HG03571 (cell line): ENCODE measurements around the gene AUH.

Experiments used
- ATAC-seq: cut with Tn5 transposase; IDR thresholded peaks from one replicate; pipeline ENCODE4 v1.9.1; 2021; ENCODE audit not compliant: unreplicated experiment

Gene AUH

DNA sequence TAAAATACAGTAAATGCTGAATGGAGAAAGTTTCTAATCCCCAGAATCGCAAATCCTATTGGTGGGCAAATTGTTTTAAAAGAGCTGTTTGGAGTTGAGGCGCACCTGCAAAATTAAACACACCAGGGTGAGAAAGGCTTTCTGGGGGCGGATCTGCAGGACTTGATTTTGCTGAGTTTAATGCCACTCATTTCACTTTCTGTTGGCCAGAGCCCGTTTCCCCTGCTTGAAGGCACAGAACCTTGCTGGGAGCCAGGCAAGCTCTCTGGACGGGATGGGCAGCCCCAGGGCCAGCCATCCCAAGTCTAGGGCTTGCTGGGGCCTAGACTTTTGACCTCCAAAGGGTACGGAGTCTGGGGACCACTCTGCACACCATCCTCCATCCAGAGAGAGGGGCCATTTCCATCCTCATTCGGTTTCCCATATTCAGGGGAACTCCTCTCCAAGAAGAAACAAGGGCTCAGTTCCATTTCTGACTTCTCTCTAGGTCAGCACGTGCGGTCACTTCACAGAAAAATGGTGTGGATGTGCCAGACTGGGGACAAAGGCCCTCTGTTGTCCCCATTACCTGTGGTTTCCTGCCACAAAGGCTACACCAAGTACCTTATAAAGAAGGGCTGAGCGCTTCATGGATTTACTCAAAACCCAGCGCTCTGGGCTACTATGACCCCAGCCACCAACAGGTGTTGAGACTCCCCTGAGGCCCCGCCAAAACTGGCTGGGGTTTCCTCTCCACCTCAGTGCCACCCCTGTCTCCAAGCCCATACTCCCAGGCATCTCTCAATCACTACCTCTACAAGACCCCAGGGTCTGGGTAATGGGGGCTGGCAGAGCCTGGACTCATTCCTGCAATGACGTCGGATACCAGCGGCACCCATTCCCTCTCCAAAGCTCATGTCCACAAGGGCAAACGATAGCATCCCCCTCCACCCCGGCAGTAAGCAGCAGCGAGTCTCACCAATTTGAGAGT lies 170.0 kb downstream of the AUH start:
- no peak for ATAC-seq

DNA sequence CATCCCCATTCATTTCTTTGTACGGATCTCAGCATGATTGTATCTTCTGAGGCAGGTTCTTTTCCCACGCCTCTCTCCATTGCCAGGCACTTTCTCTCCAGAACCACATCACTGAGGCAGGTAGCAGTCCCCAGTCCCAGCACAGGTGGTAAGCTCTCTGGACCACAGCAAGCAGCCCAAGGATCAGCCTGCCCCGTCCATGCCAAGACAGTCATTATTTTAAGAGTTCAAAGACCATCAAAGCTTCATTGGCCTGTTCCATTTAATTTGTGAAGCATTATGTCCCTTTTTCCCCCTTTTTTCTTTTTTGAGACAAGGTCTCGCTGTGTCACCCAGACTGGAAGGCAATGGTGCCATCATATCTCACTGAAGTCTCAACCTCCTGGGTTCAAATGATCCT lies 171.7 kb downstream of the AUH start:
- no peak for ATAC-seq

DNA sequence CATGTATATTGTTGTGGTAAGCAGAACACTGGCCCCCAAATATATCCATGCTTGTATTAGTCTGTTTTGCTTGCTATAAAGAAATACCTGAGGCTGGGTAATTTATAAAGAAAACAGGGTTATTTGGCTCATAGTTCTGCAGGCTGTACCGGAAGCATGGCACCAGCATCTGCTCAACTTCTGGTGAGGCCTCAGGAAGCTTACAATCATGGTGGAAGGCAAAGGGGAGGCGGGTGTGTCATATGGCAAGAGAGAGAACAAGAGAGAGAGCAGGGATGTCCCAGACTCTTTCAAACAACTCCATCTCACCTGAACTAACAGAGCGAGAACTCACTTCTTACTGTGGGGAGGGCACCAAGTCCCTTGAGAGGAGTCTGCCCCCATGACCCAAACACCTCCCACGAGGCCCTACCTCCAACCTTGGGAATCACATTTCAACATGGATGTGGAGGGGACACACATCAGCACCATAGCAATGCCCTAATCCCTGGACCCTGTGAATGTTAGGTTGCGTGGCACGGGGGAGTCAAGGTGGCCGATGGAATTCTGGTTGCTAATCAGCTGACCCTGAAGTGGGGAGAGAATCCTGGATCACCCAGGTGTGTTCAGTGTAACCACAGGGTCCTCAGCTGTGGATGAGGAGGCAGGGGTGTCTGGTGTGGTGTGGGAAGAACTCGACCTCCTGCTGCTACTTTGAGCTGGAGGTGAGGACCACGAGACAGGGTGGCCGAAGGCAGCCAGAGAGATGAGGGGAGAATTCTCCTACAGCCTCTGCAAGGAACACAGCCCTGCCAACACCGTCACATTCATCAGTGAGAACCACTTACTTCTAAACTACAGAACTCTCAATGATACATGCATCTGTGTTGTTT lies 172.8 kb downstream of the AUH start:
- ATAC-seq: no peak

DNA sequence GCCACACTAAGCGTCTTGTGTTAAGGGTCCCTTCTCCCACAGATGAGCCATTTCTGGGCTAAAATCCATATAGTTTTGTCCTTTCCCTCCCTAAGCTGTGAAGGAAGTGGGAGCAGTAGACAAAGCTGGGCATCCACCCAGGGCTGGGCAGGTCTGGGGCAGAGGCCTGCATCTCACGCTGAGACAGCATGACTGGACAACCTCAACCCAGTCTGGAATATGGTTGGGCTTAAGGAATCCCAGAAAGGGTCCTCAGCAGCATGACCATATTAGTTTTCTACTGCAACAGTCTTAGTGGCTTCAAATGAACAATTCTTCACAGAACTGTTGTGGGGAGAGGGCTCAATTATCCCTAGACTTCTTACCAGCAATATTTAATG lies 173.8 kb downstream of the AUH start:
- no peak for ATAC-seq

DNA sequence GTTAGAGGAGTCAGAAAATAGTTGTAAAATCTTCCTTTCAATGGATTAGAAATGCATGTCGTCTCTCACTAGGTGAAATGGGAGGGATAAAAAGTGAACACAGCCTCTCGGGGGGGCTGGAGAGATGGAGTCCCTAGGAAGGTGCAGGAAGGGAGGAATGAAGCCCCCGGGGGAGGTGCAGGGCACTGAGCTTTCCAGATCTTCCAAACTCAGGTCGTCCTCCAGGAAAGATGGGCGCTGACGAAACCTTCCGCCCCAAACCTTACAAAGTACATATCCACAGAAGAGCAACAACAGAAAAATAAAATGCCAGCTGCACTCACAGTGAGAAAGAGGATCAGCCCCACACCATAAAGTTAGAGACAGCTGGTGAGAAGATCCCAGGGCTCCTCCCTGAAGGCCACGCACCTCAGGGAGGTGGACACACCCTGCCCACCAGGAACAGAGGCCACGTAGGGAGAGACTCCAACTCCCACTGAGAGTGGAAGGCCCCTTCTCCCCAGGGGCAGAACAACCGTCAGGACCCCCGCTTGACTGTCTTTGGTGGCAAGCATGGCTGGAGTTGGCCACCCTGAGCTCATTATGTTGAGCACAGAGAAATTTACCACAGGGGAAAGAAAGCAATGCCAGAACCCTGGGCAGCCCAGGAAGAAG lies 174.3 kb downstream of the AUH start:
- no peak for ATAC-seq

DNA sequence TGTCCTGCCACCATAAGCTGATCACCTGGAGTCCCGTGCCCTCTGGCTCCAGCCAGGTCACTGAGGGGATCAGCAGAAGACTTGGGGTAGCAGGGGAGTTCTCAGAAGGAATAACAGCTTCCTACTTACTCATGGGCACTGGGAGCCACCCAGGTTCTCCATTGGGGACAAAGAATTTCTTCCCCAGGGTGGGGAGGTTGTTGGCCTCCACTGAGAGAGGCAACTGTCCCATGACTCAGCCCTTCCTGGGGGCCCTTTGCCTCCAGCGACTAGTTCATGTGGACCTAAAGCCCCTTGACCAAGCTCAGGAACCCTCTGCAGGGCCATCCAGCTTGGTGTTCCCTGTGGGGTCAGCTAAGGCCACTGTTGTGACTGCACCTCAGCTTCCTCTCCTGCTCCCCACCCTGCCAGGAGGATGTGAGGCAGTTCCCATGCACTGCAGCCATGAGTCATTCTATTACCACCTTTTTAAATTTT lies 175.0 kb downstream of the AUH start:
- ATAC-seq: no peak

DNA sequence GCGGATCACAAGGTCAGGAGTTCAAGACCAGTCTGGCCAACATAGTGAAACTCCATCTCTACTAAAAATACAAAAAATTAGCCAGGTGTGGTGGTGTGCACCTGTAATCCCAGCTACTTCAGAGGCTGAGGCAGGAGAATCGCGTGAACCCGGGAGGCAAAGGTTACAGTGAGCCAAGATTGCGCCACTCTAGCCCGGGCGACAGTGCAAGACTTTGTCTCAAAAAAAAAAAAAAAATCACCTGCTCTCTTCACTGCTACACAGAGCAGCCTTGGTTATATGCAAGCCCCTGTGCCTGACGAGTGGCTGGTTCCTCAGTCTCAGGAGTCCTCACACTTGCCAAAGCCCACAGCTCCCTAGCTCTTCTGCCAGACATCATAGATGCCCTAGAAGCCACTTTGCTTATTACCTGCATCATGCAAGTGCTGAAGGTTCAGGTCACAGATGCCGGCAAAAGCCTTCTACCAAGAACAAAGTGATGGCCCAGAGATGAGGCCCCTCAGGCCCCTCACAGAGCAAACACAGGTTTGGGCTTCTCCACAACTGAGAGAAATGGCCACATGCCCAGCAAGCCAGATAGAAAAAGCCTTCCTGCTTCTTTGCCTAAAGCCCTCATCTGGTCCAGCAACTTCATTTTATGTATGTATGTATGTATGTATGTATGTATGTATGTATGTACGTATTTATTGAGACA lies 176.4 kb downstream of the AUH start:
- ATAC-seq: no peak

DNA sequence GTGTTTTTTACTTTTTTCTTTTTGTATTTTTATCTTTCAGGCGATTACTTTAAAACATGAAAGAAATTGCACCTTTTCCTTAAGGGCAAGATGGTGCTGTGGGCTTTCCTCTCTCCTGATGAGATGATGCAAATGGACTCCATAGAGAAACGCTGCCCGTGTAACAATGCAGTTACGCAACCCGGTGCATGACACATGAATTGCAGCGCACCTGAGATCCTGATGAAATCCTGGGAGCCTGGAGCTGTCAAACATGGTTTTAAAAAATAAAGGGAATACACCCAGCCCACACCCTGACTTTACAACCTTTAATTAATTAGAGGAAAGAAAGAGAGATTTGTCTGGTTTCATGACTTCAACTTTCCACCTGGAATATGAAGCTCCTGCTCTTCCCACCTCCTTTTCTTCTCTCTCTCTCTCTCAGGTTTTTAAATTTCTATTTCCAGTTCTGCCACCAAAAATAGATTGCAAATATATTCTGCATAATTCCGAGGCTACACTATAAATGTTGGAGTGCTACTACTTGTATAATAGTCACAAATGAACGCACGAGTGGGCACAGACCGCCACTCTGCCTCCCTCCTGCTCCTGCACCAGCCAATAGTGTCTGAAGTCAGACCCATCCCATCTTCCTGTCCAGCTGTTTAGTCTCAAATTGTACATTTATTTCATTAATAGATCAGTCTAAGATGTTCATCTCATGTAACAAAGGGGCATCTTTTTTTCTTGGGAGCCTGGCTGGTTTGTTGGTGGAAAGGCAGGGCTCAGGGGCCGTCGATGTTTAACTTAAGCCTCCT lies 179.1 kb downstream of the AUH start:
- ATAC-seq: no peak

DNA sequence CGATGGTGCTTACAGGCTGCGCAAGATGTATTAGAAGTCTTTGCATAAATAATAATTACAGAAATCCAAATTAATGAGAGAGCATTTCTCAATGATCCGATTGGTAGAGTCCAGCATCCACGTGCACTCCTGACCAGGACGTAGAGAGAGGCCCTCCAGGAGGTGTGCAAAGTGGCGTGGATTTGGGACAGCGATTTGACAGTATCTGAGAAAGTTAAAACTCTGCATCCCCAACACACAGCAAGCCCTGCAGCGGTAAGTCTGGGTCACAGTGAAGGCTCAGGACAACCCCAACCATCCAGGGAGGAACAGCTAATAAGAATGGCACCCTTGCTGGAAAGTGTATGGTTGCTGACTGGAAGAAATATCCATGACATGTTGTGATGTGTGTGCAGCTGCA lies 180.2 kb downstream of the AUH start:
- no peak for ATAC-seq

DNA sequence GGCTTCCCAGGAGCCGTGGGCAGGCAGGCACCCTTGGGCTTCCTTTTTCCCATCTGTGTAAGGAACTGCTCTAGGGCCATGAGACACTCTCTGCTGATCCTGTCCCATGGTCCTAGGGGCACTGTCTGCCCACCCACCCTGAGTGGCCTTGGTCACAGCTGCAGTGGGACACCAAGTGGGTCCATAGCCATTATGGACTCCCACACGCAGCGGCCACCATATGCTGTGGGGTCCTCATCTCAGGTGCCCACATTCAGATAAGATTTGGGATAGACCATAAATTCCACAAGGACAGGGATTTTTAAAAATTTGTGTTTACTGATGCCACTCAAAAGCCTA lies 180.8 kb downstream of the AUH start:
- ATAC-seq: no peak

DNA sequence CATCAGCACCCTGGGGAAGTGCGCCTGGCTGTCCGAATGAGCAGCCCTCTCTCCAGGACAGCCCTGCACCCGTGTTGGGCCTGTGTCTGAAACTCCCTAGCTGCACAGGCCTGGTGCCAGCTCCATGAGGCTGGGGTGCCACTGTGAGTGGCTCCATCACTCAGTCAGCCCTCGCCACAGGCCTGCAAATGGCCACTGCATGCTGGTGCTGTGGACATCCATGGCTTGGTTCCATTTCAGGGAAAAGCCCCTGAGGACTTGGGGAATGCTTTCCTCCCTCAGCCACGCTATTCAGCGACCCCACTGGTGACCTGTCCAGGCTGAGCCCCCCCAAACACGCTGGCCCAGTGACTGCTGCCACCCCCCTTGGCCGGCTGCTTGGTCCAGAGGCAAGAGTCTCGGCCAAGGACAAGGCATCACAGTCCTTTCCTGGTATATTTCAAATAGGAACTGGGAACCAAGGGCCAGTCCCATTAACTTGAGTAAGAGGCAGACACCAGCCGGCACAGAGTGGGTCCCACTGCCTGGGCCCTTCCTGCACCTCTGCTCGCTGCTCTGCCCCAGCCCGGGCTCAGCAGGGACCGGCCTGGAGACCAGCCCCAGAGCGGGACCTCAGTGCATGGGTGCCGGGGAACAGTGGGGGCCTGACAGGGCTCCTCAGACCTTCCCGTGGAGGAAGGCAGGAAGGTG lies 181.3 kb downstream of the AUH start:
- no peak for ATAC-seq

DNA sequence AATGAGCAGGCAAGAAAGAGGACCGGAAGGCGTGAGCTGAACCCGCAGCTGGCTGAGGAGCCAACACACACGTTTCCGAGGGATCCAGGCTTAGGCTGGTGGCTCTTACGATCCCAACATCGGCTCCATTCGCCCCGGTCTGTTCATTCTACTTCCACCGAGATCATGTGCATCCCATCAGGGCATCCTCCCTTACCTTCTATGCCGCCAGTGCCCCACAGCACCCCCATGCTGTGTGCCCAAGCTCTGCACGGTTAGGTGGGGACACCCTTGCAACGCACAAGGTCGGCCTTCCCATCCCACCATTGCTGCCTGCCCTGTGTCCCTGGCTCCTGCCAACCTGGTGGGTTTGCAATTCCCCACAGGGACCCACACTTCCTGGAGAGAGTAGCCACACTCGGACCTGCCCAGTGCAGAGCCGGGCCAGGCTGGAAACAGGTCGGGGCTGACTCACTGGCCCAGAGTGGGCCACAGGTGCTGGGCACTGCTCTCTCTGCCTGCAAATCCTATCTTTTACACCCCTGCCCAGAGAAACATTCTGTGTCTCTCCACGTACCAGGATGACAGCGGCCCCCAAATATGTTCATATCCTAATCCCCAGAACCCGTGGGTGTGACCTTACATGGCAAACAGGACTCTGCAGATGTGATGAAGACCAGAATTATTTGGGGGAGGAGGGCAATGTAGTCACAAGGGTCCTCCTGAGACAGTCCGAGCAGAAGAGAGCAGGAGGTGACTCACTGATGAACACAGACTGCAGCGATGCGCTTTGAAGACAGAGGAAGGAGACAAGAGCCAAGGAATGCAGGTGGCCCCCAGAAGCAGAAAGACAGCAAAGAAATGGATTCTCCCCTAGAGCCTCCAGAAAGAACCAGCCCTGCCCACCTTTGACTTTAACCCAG lies 182.2 kb downstream of the AUH start:
- ATAC-seq: no peak

DNA sequence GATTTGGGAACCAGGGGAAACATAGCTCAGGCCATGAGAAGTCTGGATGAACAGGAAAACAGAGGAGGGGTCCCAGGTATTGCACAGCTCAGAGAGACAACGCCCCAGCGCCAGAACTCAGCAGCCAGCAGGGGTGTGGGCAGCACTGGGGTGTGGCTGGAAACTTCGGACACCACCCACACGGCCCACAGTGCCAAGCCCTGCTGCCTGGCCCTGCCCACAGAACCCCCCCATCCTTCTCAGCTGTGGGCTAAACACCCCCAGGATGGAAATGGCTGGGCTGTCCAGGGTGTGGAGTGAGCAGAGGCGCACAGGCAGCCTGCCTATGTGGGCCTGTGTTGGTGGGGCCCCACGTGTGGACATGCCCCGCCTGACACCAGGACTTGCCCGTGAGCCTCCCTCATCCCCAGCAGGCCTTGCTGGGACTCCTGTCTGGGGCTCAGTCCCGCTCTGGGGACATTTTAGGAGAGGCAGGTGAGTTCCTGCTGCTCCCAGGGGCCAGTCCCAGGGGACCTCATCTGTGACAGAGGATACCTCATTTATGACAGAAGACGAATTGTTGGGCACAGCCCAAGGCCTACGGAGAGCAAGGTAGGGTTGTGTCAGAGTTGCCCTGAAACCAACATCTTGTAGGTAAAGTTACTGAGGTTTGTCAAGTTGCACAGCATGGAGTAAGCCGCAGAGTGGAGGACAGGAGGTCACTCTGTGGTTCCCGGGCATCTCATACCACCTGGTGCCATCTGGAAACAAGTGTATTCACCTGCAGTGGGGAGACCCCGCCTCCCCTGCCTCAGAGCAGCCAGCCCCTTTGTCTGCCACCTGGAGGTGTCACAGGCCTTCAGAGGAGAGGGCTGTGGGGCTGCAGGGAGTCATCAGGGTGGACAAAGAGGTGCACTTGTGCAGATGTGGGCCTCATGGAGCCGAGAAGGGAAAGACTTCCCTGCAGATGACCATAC lies 183.2 kb downstream of the AUH start:
- ATAC-seq: no peak

DNA sequence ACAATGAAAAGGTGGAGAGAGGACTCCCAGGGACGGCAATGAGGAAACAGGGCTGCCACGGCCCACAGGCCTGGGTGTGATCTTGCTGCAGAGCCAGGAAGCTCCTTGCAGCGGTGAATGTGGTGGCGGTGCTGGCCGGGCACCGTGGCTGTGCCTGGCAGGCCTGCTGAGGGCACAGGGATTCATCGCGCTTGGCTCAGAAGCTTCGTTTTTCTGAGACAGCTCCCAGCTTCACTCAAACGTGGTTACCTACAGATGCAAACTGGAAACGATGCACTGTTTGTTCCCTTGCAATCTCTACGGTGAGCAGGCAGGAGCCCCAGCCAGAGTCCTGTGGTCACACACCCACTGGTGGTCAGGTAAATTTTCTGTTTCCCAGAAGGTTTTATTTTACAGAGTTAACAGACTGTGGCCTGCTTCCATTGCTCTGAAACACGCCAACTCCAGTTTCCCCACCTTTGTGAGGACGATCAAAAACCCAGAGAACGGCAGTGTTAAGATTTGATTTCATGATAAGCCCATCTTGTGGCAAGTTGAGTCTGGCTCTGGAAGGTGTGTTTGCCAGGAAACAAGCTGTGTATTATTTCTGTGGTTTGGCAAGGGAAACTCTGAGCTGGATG lies 183.9 kb downstream of the AUH start:
- no peak for ATAC-seq

DNA sequence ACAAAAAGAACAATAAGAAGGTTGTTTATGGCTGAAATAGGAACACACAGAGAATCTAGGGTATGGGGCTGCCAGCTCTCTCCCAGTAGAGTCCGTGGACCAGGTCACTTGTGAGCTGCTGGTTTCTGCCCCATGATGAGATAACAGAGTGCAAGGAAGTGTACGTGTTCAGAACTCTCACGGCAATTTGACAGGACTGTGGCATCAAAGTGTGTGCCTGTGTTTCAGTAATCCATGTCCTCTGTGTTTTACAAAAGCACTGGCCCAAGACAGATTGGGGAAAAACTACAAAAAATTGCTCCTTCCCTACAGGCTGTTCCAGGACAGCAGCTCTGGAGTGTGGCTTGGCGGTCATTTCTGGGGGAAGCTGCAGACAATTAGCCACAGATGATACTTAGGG lies 184.6 kb downstream of the AUH start:
- no peak for ATAC-seq

DNA sequence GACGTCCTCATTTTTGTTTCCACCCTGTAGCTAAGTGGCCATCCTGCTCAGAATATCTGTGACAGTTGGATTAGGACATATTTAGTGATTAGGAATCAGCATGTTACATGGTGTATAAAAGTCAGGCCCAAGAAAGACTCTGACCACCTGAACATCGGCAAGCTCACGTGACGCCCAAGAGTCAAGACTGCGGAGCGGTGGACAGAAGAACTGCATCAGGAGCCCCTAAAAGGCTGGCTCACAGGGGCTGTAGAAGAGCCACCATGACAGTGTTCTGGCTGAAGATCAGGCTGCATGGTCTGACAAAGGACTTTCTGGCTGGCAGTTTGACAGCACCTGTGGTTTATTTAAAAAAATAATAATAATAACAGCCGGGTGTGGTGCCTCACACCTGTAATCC lies 185.3 kb downstream of the AUH start:
- no peak for ATAC-seq

DNA sequence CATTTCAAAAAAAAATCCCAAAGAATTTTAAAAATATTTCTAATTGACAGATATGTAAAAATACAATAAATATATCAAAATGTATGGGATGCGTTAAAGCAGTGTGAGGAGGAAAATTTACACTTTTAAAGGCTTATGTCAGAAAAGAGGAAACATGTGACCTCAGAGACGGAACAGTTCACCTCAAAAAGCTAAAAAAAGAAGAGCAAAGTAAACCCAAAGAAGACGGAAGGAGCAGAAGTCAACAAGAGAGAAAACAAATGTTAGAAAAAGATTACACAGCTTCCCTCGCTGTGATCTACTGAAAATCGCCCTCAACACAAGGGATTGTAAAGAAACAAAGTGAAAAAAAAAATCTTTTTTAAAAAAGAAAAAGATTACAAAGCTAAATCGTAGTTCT lies 186.9 kb downstream of the AUH start:
- ATAC-seq: peak; percentile 59
